Mammary epithelial cell (primary cell): Measurements from ENCODE around the gene TOM1L2.

Experiments
- CTCF ChIP-seq, 2 donors: IDR thresholded peaks in 1 of 2; conservative IDR thresholded peaks in 1 of 2; 2 replicates each; pipeline ENCODE4 v1.5.1; 2011 to 2012; ENCODE audit warnings: inconsistent platforms in 2 of 2, low read length in 2 of 2, mild to moderate bottlenecking in 2 of 2, control low read depth in 1 of 2, low read depth in 1 of 2; ENCODE audit not compliant: insufficient read depth in 1 of 2; ENCODE audit errors: extremely low read depth in 1 of 2
- EZH2 ChIP-seq: IDR thresholded peaks from 2 replicates; pipeline ENCODE4 v1.6.1; 2012; ENCODE audit warnings: low read length, inconsistent platforms, borderline replicate concordance

DNA sequence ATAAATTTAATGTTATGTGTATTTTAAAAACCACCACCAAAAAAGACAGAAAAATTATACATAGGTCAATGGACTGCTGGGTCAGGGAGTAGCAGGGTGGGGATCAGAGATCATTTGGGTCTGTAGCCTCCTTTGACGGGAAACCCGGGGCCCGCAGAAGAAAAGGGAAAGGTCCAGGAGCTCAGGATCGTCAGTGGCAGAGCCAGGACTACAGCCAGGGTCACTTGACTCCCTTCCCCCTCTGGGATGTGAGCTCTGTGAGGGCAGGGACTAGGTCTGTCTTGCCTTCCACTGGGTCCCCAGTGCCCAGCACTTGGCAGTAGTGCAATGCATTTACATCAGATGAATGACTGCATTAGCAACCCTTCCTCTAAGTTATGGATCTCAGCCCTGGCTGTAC is 62.1 kb downstream of the TOM1L2 start:
- TF ChIP-seq CTCF (conservative IDR thresholded peaks at IDR 0.05 in 1 of 2, IDR thresholded peaks at IDR 0.05 in 1 of 2; ENCODE audit: extremely low read depth in 1 of 2, insufficient read depth in 1 of 2, low read depth in 1 of 2, low read length in 2 of 2) (no peak), EZH2 (no peak)
